NCI-H69 (cell line): ENCODE data around the gene NFIC.

Experiments
- DNase-seq: peaks from one replicate; lab custom pipeline; 2025; lab: John Stamatoyannopoulos, UW

The NFIC gene

GRCh38 chr19:3469638-3470499 is 103.5 kb downstream of the NFIC start:
- DNase-seq: no peak

- DNase-seq: no peak
These were observed 104.2 kb downstream of the NFIC start for GRCh38 chr19:3470500-3471128.

GRCh38 chr19:3471954-3472655 is 105.7 kb downstream of the NFIC start:
- peak; percentile 48 for DNase-seq

- no peak for DNase-seq
These were observed 107.6 kb downstream of the NFIC start for GRCh38 chr19:3474010-3474409.

- DNase-seq: no peak
These were observed 108.2 kb downstream of the NFIC start for GRCh38 chr19:3474614-3475013.

GRCh38 chr19:3475449-3475848 is 109.1 kb downstream of the NFIC start:
- DNase-seq: no peak

- DNase-seq: no peak
These were observed 110.4 kb downstream of the NFIC start for GRCh38 chr19:3476830-3477229.

GRCh38 chr19:3477506-3477905 is 111.1 kb downstream of the NFIC start:
- no peak for DNase-seq

- no peak for DNase-seq
These were observed 111.6 kb downstream of the NFIC start for GRCh38 chr19:3477951-3478350.

GRCh38 chr19:3478409-3479176 is 112.2 kb downstream of the NFIC start:
- peak; percentile 55 for DNase-seq

GRCh38 chr19:3479177-3479833 is 112.9 kb downstream of the NFIC start:
- DNase-seq: peak; percentile 74

- DNase-seq: peak; percentile 71
These were observed 113.4 kb downstream of the NFIC start for GRCh38 chr19:3479834-3480215.

GRCh38 chr19:3480383-3481091 is 114.2 kb downstream of the NFIC start, which contains the start of gene SMIM24:
Gene SMIM24 (minus strand): TSS chr19:3480525. CDS start chr19:3480463, 62 bp downstream.
- DNase-seq: peak; percentile 67

- DNase-seq: no peak
These were observed 115.1 kb downstream of the NFIC start for GRCh38 chr19:3481241-3482090.

GRCh38 chr19:3482507-3483225 is 116.3 kb downstream of the NFIC start:
- DNase-seq: peak; percentile 54

GRCh38 chr19:3483226-3483628 is 116.8 kb downstream of the NFIC start, which contains the start of gene SMIM44:
Gene SMIM44 (minus strand): TSS chr19:3483441. CDS start chr19:3483403, 38 bp downstream.
- DNase-seq: peak; percentile 74

- no peak for DNase-seq
These were observed 125.2 kb downstream of the NFIC start for GRCh38 chr19:3491396-3492119.

GRCh38 chr19:3492131-3492839 is 125.9 kb downstream of the NFIC start:
- DNase-seq: no peak
